Mesenchymal stem cell (in vitro differentiated cells and primary cell): ENCODE data around the gene NRBF2.

Experiments used
- DNase-seq: peaks from one replicate; pipeline ENCODE4 v3.0.0-alpha.2; 2013
- H2AFZ ChIP-seq: one replicate; pipeline ENCODE4 v1.6.1; 2013; ENCODE audit warnings: low read depth, mild to moderate bottlenecking, control low read depth, inconsistent platforms, low read length, moderate library complexity
- H2AK5ac ChIP-seq: 2 replicates; pipeline ENCODE4 v1.6.1; 2013; ENCODE audit warnings: low read length, moderate library complexity, mild to moderate bottlenecking, inconsistent platforms; ENCODE audit not compliant: severe bottlenecking
- H2BK120ac ChIP-seq: one replicate; pipeline ENCODE4 v1.6.1; 2013; ENCODE audit warnings: low read depth, mild to moderate bottlenecking, inconsistent platforms, low read length, moderate library complexity
- H2BK12ac ChIP-seq, 2 experiments: one replicate each; pipeline ENCODE4 v1.6.1; 2013; ENCODE audit warnings: inconsistent platforms in 2 of 2, low read length in 2 of 2, mild to moderate bottlenecking in 2 of 2, moderate library complexity in 2 of 2, control low read depth in 1 of 2
- H2BK15ac ChIP-seq: one replicate; pipeline ENCODE4 v1.6.1; 2013; ENCODE audit warnings: mild to moderate bottlenecking, low read depth, inconsistent platforms; ENCODE audit not compliant: poor library complexity, severe bottlenecking
- H2BK5ac ChIP-seq: 2 replicates; pipeline ENCODE4 v1.6.1; 2013; ENCODE audit warnings: low read depth, mild to moderate bottlenecking, low read length, control low read depth, inconsistent platforms; ENCODE audit not compliant: poor library complexity, severe bottlenecking
- H3K14ac ChIP-seq, 2 experiments: one replicate each; pipeline ENCODE4 v1.6.1; 2013; ENCODE audit warnings: inconsistent platforms in 2 of 2, low read length in 2 of 2, control low read depth in 1 of 2, mild to moderate bottlenecking in 1 of 2, moderate library complexity in 1 of 2
- H3K18ac ChIP-seq, 2 experiments: one replicate each; pipeline ENCODE4 v1.6.1; 2013; ENCODE audit warnings: inconsistent platforms in 2 of 2, low read length in 2 of 2, control low read depth in 1 of 2, low read depth in 1 of 2, mild to moderate bottlenecking in 1 of 2
- H3K23ac ChIP-seq, 2 experiments: one replicate each; pipeline ENCODE4 v1.6.1; 2013; ENCODE audit warnings: inconsistent platforms in 2 of 2, low read length in 2 of 2, mild to moderate bottlenecking in 2 of 2, moderate library complexity in 2 of 2, control low read depth in 1 of 2
- H3K27ac ChIP-seq: 2 replicates; pipeline ENCODE4 v1.5.1; 2013; ENCODE audit warnings: mild to moderate bottlenecking, moderate library complexity, low read length, control low read depth, inconsistent platforms; ENCODE audit not compliant: poor library complexity, severe bottlenecking
- H3K27me3 ChIP-seq, 2 experiments: 2 replicates each; pipeline versions ENCODE4 v1.6.1 to v1.7.0; 2013; ENCODE audit warnings: low read length in 2 of 2, mild to moderate bottlenecking in 2 of 2, moderate library complexity in 2 of 2, control low read depth in 1 of 2, inconsistent platforms in 1 of 2; ENCODE audit not compliant: control insufficient read depth in 1 of 2, insufficient read depth in 1 of 2
- H3K36me3 ChIP-seq, 2 experiments: 2 replicates each; pipeline versions ENCODE4 v1.6.1 to v1.7.0; 2013; ENCODE audit warnings: low read length in 2 of 2, control low read depth in 1 of 2, inconsistent platforms in 1 of 2, low read depth in 1 of 2, mild to moderate bottlenecking in 1 of 2; ENCODE audit not compliant: insufficient read depth in 2 of 2, control insufficient read depth in 1 of 2
- H3K4ac ChIP-seq, 2 experiments: one replicate each; pipeline ENCODE4 v1.6.1; 2013; ENCODE audit warnings: inconsistent platforms in 2 of 2, low read length in 2 of 2, mild to moderate bottlenecking in 2 of 2, moderate library complexity in 2 of 2, control low read depth in 1 of 2, low read depth in 1 of 2
- H3K4me1 ChIP-seq: 2 replicates; pipeline ENCODE4 v1.6.1; 2013; ENCODE audit warnings: low read depth, low read length, control low read depth; ENCODE audit not compliant: control insufficient read depth, insufficient read depth
- H3K4me2 ChIP-seq: 2 replicates; pipeline ENCODE4 v1.6.1; 2013; ENCODE audit warnings: low read length, mild to moderate bottlenecking, inconsistent platforms; ENCODE audit not compliant: poor library complexity, severe bottlenecking
- H3K4me3 ChIP-seq, 2 experiments: 2 replicates each; pipeline versions ENCODE4 v1.5.1 to v1.7.0; 2013; ENCODE audit warnings: low read length in 2 of 2, mild to moderate bottlenecking in 2 of 2, control low read depth in 1 of 2, low read depth in 1 of 2; ENCODE audit not compliant: insufficient read depth in 1 of 2
- H3K79me1 ChIP-seq: replicated peaks from 2 replicates; pipeline ENCODE4 v1.6.1; 2013; ENCODE audit warnings: mild to moderate bottlenecking, control low read depth, low read length, inconsistent platforms; ENCODE audit not compliant: poor library complexity, severe bottlenecking
- H3K9ac ChIP-seq: 2 replicates; pipeline ENCODE4 v1.7.0; 2013; ENCODE audit warnings: mild to moderate bottlenecking, low read length, moderate library complexity
- H3K9me3 ChIP-seq: 2 replicates; pipeline ENCODE4 v1.7.0; 2013; ENCODE audit warnings: mild to moderate bottlenecking, low read length; ENCODE audit not compliant: control insufficient read depth
- H4K8ac ChIP-seq: one replicate; pipeline ENCODE4 v1.6.1; 2013; ENCODE audit warnings: inconsistent platforms, mild to moderate bottlenecking, low read length, moderate library complexity
- H4K91ac ChIP-seq: one replicate; pipeline ENCODE4 v1.6.1; 2013; ENCODE audit warnings: mild to moderate bottlenecking, low read length, inconsistent platforms
- WGBS: methylation state at CpG from one replicate; pipeline ENCODE4 v1.1.7; 2013; ENCODE audit warnings: mixed read lengths; 5-methylcytosine and 5-hydroxymethylcytosine counted together

Gene NRBF2

DNA sequence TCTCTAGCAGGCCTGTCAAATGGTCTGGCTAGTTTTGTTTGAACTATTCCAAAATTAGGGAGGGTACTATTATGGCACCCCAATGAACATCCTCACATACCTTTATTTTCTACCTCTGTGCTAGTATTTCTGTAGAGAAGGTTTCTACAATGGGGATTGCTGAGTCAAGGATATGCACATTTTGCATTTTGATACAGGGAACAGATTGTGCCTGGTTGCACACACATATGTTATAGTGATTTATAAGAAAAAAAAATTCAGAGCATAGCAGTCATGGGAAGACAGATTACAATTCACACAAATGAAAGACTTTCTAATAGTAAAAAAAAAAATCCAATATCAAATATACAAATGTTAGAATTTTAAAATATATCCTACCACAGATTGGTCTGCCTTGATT, 14.1 kb upstream of the NRBF2 start:
- no peak overlapping the region for H2AFZ ChIP-seq
- no peaks in the 10 kb centered on the region for H3K36me3 ChIP-seq
- H4K8ac ChIP-seq = no peak overlapping the region
- no peak overlapping the region for H3K9ac ChIP-seq
- no peak overlapping the region for H2BK120ac ChIP-seq
- H3K27ac ChIP-seq = no peak overlapping the region
- no peak overlapping the region for H3K4me3 ChIP-seq
- H3K23ac ChIP-seq = no peak overlapping the region
- H3K4me1 ChIP-seq = no peaks in the 10 kb centered on the region
- DNase-seq = no peak
- no peaks in the 10 kb centered on the region for H3K27me3 ChIP-seq
- H3K18ac ChIP-seq = no peak overlapping the region
- no peak overlapping the region for H2BK15ac ChIP-seq
- no peak overlapping the region for H3K4me2 ChIP-seq
- no peak overlapping the region for H2BK5ac ChIP-seq
- no peak overlapping the region for H3K14ac ChIP-seq
- H3K79me1 ChIP-seq = no peaks in the 10 kb centered on the region
- no peak overlapping the region for H4K91ac ChIP-seq
- no peak overlapping the region for H2AK5ac ChIP-seq
- no peak overlapping the region for H3K4ac ChIP-seq
- H3K9me3 ChIP-seq = no peaks in the 10 kb centered on the region
- H2BK12ac ChIP-seq = no peak overlapping the region

DNA sequence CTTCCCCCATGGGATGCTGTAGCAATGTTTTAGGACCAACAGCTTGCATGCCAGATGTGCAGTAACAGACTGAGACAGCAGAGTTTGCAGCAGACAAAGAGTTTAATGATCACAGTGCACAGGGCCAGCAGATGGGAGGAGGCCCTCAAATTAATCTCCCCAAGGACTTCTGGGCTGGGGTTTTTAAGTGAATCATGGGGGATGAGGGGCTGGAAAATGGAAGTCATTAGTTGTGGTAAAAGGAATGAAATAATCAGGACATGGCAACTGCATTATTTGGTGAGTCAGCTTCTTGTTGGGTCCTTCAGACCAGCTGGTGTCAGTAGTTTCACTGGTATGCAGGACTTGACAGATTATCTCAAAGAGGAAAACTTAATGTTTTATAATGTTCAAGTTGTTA, 12.6 kb upstream of the NRBF2 start:
- H3K9ac ChIP-seq = peak overlapping the region; percentile 60
- no peak overlapping the region for H2BK120ac ChIP-seq
- H3K27ac ChIP-seq = no peak overlapping the region
- H3K27me3 ChIP-seq = no peaks in the 10 kb centered on the region
- H2BK15ac ChIP-seq = no peak overlapping the region
- H3K9me3 ChIP-seq = no peaks in the 10 kb centered on the region
- H3K4me1 ChIP-seq = no peaks in the 10 kb centered on the region
- no peak overlapping the region for H3K18ac ChIP-seq
- peak; percentile 91 for DNase-seq
- H3K23ac ChIP-seq = no peak overlapping the region
- H3K4me2 ChIP-seq = no peak overlapping the region
- no peak overlapping the region for H2BK5ac ChIP-seq
- no peak overlapping the region for H3K4me3 ChIP-seq
- peak overlapping the region in 1 of 2 experiments; percentile 32 for H2BK12ac ChIP-seq
- H2AK5ac ChIP-seq = no peak overlapping the region
- no peak overlapping the region for H3K14ac ChIP-seq
- H2AFZ ChIP-seq = no peak overlapping the region
- H4K8ac ChIP-seq = no peak overlapping the region
- no peak overlapping the region for H3K4ac ChIP-seq
- no peak overlapping the region for H4K91ac ChIP-seq
- H3K79me1 ChIP-seq = no peaks in the 10 kb centered on the region
- no peaks in the 10 kb centered on the region for H3K36me3 ChIP-seq

GRCh38 chr10:63123727-63124362, 9.3 kb upstream of the NRBF2 start:
- Histone ChIP-seq H3K4me1 (no peaks in the 10 kb centered on the region), H3K9ac (no peak overlapping the region), H2BK12ac (no peak overlapping the region), H3K18ac (no peak overlapping the region), H3K27ac (no peak overlapping the region), H4K8ac (no peak overlapping the region), H2BK120ac (no peak overlapping the region), H2BK15ac (no peak overlapping the region), H2BK5ac (no peak overlapping the region), H2AFZ (no peak overlapping the region), H4K91ac (no peak overlapping the region), H3K27me3 (no peaks in the 10 kb centered on the region), H3K4me2 (no peak overlapping the region), H3K4me3 (no peak overlapping the region), H3K14ac (no peak overlapping the region), H3K23ac (no peak overlapping the region), H3K9me3 (no peaks in the 10 kb centered on the region), H2AK5ac (no peak overlapping the region), H3K4ac (no peak overlapping the region), H3K36me3 (no peaks in the 10 kb centered on the region), H3K79me1 (no peaks in the 10 kb centered on the region)
- peak; percentile 22 for DNase-seq
- 98% methylated on average over 1 of the region's 2 CpGs for WGBS

GRCh38 chr10:63125459-63125858, 7.7 kb upstream of the NRBF2 start:
- no peaks in the 10 kb centered on the region for H3K36me3 ChIP-seq
- no peak overlapping the region for H2BK15ac ChIP-seq
- no peak overlapping the region for H3K27ac ChIP-seq
- no peak overlapping the region for H3K9ac ChIP-seq
- H3K4ac ChIP-seq = no peak overlapping the region
- no peak overlapping the region for H3K23ac ChIP-seq
- WGBS = 91% methylated on average over 2 of the region's 2 CpGs
- no peak overlapping the region for H2AFZ ChIP-seq
- H3K27me3 ChIP-seq = no peaks in the 10 kb centered on the region
- no peak overlapping the region for H4K8ac ChIP-seq
- H4K91ac ChIP-seq = no peak overlapping the region
- H3K9me3 ChIP-seq = no peaks in the 10 kb centered on the region
- H3K18ac ChIP-seq = no peak overlapping the region
- H3K79me1 ChIP-seq = no peaks in the 10 kb centered on the region
- H3K4me2 ChIP-seq = no peak overlapping the region
- DNase-seq = no peak
- H2BK12ac ChIP-seq = no peak overlapping the region
- no peak overlapping the region for H2BK120ac ChIP-seq
- no peak overlapping the region for H2AK5ac ChIP-seq
- no peaks in the 10 kb centered on the region for H3K4me1 ChIP-seq
- H3K14ac ChIP-seq = no peak overlapping the region
- no peak overlapping the region for H3K4me3 ChIP-seq
- no peak overlapping the region for H2BK5ac ChIP-seq
